KMS-11 (cell line): ENCODE data around the gene MID1.

Source experiments
- H2AFZ ChIP-seq: fragments of 200-600 bp; sonication (generic); 2 replicates; pipeline ENCODE4 v1.6.1; 2016; ENCODE audit warnings: antibody characterized with exemption, mixed run types, low read depth
- H3K27ac ChIP-seq: fragments of 200-600 bp; sonication (generic); 2 replicates; pipeline ENCODE4 v1.6.1; 2016; ENCODE audit warnings: mild to moderate bottlenecking, mixed run types
- H3K27me3 ChIP-seq: fragments of 200-600 bp; sonication (generic); 2 replicates; pipeline ENCODE4 v1.6.1; 2017; ENCODE audit warnings: mild to moderate bottlenecking, low read depth, mixed run types, moderate library complexity; ENCODE audit not compliant: insufficient read depth
- H3K36me3 ChIP-seq: fragments of 200-600 bp; sonication (generic); 2 replicates; pipeline ENCODE4 v1.6.1; 2017; ENCODE audit warnings: mild to moderate bottlenecking, mixed run types; ENCODE audit not compliant: insufficient read depth
- H3K4me1 ChIP-seq: fragments of 200-600 bp; sonication (generic); 2 replicates; pipeline ENCODE4 v1.6.1; 2016; ENCODE audit warnings: mild to moderate bottlenecking, low read depth, mixed run types; ENCODE audit not compliant: poor library complexity, severe bottlenecking
- H3K4me2 ChIP-seq: fragments of 200-600 bp; sonication (generic); 2 replicates; pipeline ENCODE4 v1.7.0; 2016; ENCODE audit warnings: mild to moderate bottlenecking, mixed run types
- H3K4me3 ChIP-seq: fragments of 200-600 bp; sonication (generic); IDR thresholded peaks from 2 replicates; pipeline ENCODE4 v1.6.1; 2017; ENCODE audit warnings: low read depth, low read length, mixed read lengths; ENCODE audit not compliant: insufficient read depth
- H3K79me2 ChIP-seq: fragments of 200-600 bp; sonication (generic); 2 replicates; pipeline ENCODE4 v1.6.1; 2016; ENCODE audit warnings: low read depth, mixed run types; ENCODE audit not compliant: insufficient read depth
- H3K9ac ChIP-seq: fragments of 200-600 bp; sonication (generic); 2 replicates; pipeline ENCODE4 v1.6.1; 2016; ENCODE audit warnings: mild to moderate bottlenecking, mixed run types
- H4K20me1 ChIP-seq: fragments of 200-600 bp; sonication (generic); 2 replicates; pipeline ENCODE4 v1.6.1; 2016; ENCODE audit warnings: mild to moderate bottlenecking, mixed run types; ENCODE audit not compliant: insufficient read depth
- CTCF ChIP-seq: fragments of 200-600 bp; sonication (generic); conservative IDR thresholded peaks from 2 replicates; pipeline ENCODE4 v1.6.1; 2017; ENCODE audit warnings: low read depth, mild to moderate bottlenecking, antibody characterized with exemption, low read length, moderate library complexity, mixed read lengths

MID1 gene

GRCh38 chrX:10629905-10630304 is 9.5 kb upstream of the MID1 start:
- Histone ChIP-seq H3K4me2 (no peak overlapping the region), H4K20me1 (no peaks in the 10 kb centered on the region), H3K36me3 (no peaks in the 10 kb centered on the region), H3K79me2 (no peaks in the 10 kb centered on the region), H3K27ac (no peak overlapping the region), H3K9ac (no peak overlapping the region), H3K4me3 (no peak overlapping the region), H3K27me3 (no peaks in the 10 kb centered on the region), H3K4me1 (no peaks in the 10 kb centered on the region), H2AFZ (no peak overlapping the region)
- TF ChIP-seq CTCF, result no peak

GRCh38 chrX:10628906-10629305 is 8.5 kb upstream of the MID1 start:
- no peak overlapping the region for H3K9ac ChIP-seq
- H3K27ac ChIP-seq, result no peak overlapping the region
- no peak for TF ChIP-seq CTCF
- H3K4me3 ChIP-seq, result no peak overlapping the region
- no peak overlapping the region for H2AFZ ChIP-seq
- no peaks in the 10 kb centered on the region for H3K79me2 ChIP-seq
- H4K20me1 ChIP-seq, result no peaks in the 10 kb centered on the region
- no peak overlapping the region for H3K4me2 ChIP-seq
- H3K36me3 ChIP-seq, result no peaks in the 10 kb centered on the region
- H3K27me3 ChIP-seq, result no peaks in the 10 kb centered on the region
- H3K4me1 ChIP-seq, result no peaks in the 10 kb centered on the region

GRCh38 chrX:10622197-10622596 is 1.8 kb upstream of the MID1 start:
- no peaks in the 10 kb centered on the region for H3K79me2 ChIP-seq
- H3K9ac ChIP-seq, result no peak overlapping the region
- H3K4me3 ChIP-seq, result no peak overlapping the region
- no peak for TF ChIP-seq CTCF
- no peak overlapping the region for H2AFZ ChIP-seq
- H3K4me2 ChIP-seq, result no peak overlapping the region
- H3K27me3 ChIP-seq, result no peaks in the 10 kb centered on the region
- peaks cover 7% of the 10 kb centered on the region for H3K4me1 ChIP-seq
- no peaks in the 10 kb centered on the region for H3K36me3 ChIP-seq
- H3K27ac ChIP-seq, result no peak overlapping the region
- no peaks in the 10 kb centered on the region for H4K20me1 ChIP-seq

- Histone ChIP-seq H3K4me2 (peak overlapping the region; percentile 92), H3K9ac (peak overlapping the region; percentile 82), H3K27ac (peak overlapping the region; percentile 79), H3K4me3 (peak overlapping the region; percentile 43), H3K4me1 (peaks cover 7% of the 10 kb centered on the region), H3K79me2 (no peaks in the 10 kb centered on the region), H4K20me1 (no peaks in the 10 kb centered on the region), H3K27me3 (no peaks in the 10 kb centered on the region), H2AFZ (peak overlapping the region; percentile 56), H3K36me3 (no peaks in the 10 kb centered on the region)
- no peak for TF ChIP-seq CTCF
These were observed 849 bp downstream of the MID1 start for GRCh38 chrX:10619425-10620046.
